Activated CD8-positive, alpha-beta memory T cell treated with anti-CD3 and anti-CD28 coated beads for 4 hours (primary cell): Measurements from ENCODE around the gene TTLL11.

Experiments
- DNase-seq, 2 donors: peaks; one replicate each; pipeline ENCODE4 v3.0.0-alpha.2; 2020; ENCODE audit warnings: low read depth in 2 of 2

The TTLL11 gene

GRCh38 chr9:122050167-122050566 is 42.9 kb downstream of the TTLL11 start:
- DNase-seq, result no peak

- DNase-seq, result no peak
Measured at GRCh38 chr9:122042056-122042455, 51.1 kb downstream of the TTLL11 start.

GRCh38 chr9:122040561-122041242 is 52.4 kb downstream of the TTLL11 start:
- DNase-seq, result no peak

- no peak for DNase-seq
Measured at GRCh38 chr9:122039234-122039633, 53.9 kb downstream of the TTLL11 start.

- DNase-seq, result no peak
Measured at GRCh38 chr9:122036988-122037387, 56.1 kb downstream of the TTLL11 start.

GRCh38 chr9:122036408-122036807 is 56.7 kb downstream of the TTLL11 start:
- DNase-seq, result no peak

- no peak for DNase-seq
Measured at GRCh38 chr9:122033775-122034373, 59.2 kb downstream of the TTLL11 start.

- no peak for DNase-seq
Measured at GRCh38 chr9:122032346-122032745, 60.8 kb downstream of the TTLL11 start.

GRCh38 chr9:122031776-122032175 is 61.3 kb downstream of the TTLL11 start:
- no peak for DNase-seq

- no peak for DNase-seq
Measured at GRCh38 chr9:122031157-122031556, 62.0 kb downstream of the TTLL11 start.

- DNase-seq, result no peak
Measured at GRCh38 chr9:122030357-122030756, 62.8 kb downstream of the TTLL11 start.

GRCh38 chr9:122029898-122030297 is 63.2 kb downstream of the TTLL11 start:
- DNase-seq, result no peak

- no peak for DNase-seq
Measured at GRCh38 chr9:122028089-122028488, 65.0 kb downstream of the TTLL11 start.

- no peak for DNase-seq
Measured at GRCh38 chr9:122020398-122020797, 72.7 kb downstream of the TTLL11 start.

- DNase-seq, result no peak
Measured at GRCh38 chr9:122016744-122017143, 76.4 kb downstream of the TTLL11 start.

GRCh38 chr9:122016309-122016708 is 76.8 kb downstream of the TTLL11 start:
- no peak for DNase-seq

- DNase-seq, result no peak
Measured at GRCh38 chr9:122015170-122015821, 77.8 kb downstream of the TTLL11 start.

- no peak for DNase-seq
Measured at GRCh38 chr9:122011818-122012498, 81.2 kb downstream of the TTLL11 start.

- DNase-seq, result no peak
Measured at GRCh38 chr9:122008559-122008958, 84.5 kb downstream of the TTLL11 start.

GRCh38 chr9:122007837-122008236 is 85.3 kb downstream of the TTLL11 start:
- no peak for DNase-seq

GRCh38 chr9:122005597-122005996 is 87.5 kb downstream of the TTLL11 start:
- DNase-seq, result no peak

GRCh38 chr9:122004589-122004988 is 88.5 kb downstream of the TTLL11 start:
- DNase-seq, result no peak
